Erythroblast (primary cell): ENCODE results near the gene SORL1.

Experiments
- GATA1 ChIP-seq: IDR thresholded peaks from 2 replicates; pipeline ENCODE4 v1.6.1; 2011; ENCODE audit warnings: low read depth, mild to moderate bottlenecking, control low read depth, low read length, moderate library complexity
- POLR2A ChIP-seq: IDR thresholded peaks from 2 replicates; pipeline ENCODE4 v1.6.1; 2011; ENCODE audit warnings: mild to moderate bottlenecking, low read length

DNA sequence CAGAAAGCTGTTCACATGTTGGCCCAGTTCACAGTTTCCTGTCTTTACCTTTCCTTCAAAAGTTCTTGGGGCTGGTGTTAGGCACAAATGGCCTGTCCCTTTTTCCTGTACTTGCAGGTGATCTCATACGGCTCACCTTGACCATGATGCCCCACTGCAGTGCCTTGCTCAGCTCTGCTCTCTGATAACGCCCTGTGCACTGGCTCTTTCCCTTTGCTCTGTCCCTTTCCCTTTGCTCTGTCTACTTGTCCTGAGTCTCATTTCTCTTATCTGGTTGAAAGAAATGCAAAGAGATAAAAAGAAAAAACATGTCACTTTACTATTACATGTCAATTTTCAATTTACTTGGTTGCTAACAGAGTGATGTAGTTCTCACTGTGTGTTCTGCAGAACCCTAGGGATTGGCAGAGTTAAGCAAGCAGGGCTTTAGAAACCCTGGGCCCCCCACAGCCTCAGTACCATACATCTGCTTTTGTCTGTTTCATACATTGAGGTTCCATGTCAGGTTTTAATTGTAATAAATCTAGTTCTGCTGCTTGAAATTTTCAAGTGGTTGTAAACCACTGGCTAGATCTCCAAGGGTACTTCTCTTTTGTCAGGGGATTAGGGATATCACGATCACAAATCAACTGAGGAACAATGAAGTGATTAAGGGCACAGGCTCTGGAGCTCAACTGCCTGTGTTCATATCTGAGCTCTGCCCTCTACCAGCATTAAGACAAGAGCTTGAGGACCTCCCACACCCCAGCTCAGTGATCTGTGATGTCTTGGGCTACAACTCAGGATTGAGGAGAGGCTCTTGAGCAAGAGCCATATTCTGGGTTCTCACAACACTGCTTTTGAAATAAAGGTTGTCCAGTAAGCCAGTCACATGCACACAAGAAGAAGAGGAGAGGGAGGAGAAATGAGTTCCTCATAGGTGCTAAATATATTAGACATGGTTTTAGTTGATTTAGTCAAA is 16.3 kb upstream of the SORL1 start:
- TF ChIP-seq POLR2A (no peak), GATA1 (no peak)
